B cell (primary cell): ENCODE results near the gene TRMT112. TPM values are rescaled to one million over a fixed set of nuclear protein-coding genes. Genes with fewer than 3 reads are reported as not detected.

Experiments used
- ATAC-seq: fragments of 200-7000 bp; cut with Tn5 transposase; one replicate; pipeline ENCODE4 v1.10.0; 2021; ENCODE audit warnings: low read depth, mild to moderate bottlenecking, moderate number of reproducible peaks, moderate library complexity
- CTCF ChIA-PET: fragments of 350-600 bp; sonication (Branson Sonifier 250); formaldehyde crosslinking; loops from one replicate; lab custom pipeline; 2021; ENCODE audit warnings: antibody characterized with exemption, inconsistent platforms; lab: Charles Lee
- POLR2A ChIA-PET: fragments of 350-600 bp; sonication (Branson Sonifier 250); formaldehyde crosslinking; loops from one replicate; lab custom pipeline; 2021; ENCODE audit warnings: antibody characterized with exemption; lab: Charles Lee
- DNase-seq: peaks from one replicate; pipeline ENCODE4 v3.0.0; 2013
- H2AFZ ChIP-seq: 2 replicates; pipeline ENCODE4 v1.6.1; 2012; ENCODE audit warnings: mild to moderate bottlenecking, low read depth, low read length; ENCODE audit not compliant: insufficient read depth, poor library complexity, severe bottlenecking
- H3K27ac ChIP-seq, 2 donors: 1 replicate in 1 of 2; 2 replicates in 1 of 2; pipeline ENCODE4 v1.5.1; 2012 to 2013; ENCODE audit warnings: low read length in 2 of 2, mild to moderate bottlenecking in 2 of 2, moderate library complexity in 1 of 2
- H3K27me3 ChIP-seq, 4 experiments: fragments of 200-600 bp in 1 of 4; sonication (generic) in 1 of 4; replicated peaks in 1 of 4; 1 replicate in 2 of 4; 2 replicates in 2 of 4; pipeline versions ENCODE4 v1.6.1 to v1.7.0; 2013 to 2016; ENCODE audit warnings: low read length in 3 of 4, mild to moderate bottlenecking in 2 of 4, mixed read lengths in 1 of 4, moderate library complexity in 1 of 4; ENCODE audit not compliant: insufficient read depth in 4 of 4, control insufficient read depth in 3 of 4; ENCODE audit errors: control extremely low read depth in 1 of 4
- H3K36me3 ChIP-seq, 2 experiments: replicated peaks in 1 of 2; 1 replicate in 1 of 2; 2 replicates in 1 of 2; pipeline versions ENCODE4 v1.6.1 to v1.7.1; 2013; ENCODE audit warnings: low read length in 1 of 2; ENCODE audit not compliant: insufficient read depth in 2 of 2, control insufficient read depth in 1 of 2; ENCODE audit errors: control extremely low read depth in 1 of 2, extremely low read depth in 1 of 2
- H3K4me1 ChIP-seq, 2 donors: fragments of 200-600 bp in 1 of 2; sonication (generic) in 1 of 2; 1 replicate in 1 of 2; 2 replicates in 1 of 2; pipeline versions ENCODE4 v1.5.1 to v1.6.1; 2013 to 2017; ENCODE audit warnings: low read length in 2 of 2; ENCODE audit not compliant: control insufficient read depth in 2 of 2, insufficient read depth in 2 of 2
- H3K4me2 ChIP-seq: replicated peaks from 2 replicates; pipeline ENCODE3; 2012; ENCODE audit warnings: mild to moderate bottlenecking, low read depth, low read length; ENCODE audit not compliant: poor library complexity, severe bottlenecking
- H3K4me3 ChIP-seq, 5 experiments: fragments of 200-600 bp in 1 of 5; sonication (generic) in 1 of 5; 1 replicate in 3 of 5; 2 replicates in 2 of 5; pipeline versions ENCODE4 v1.5.1 to v1.7.0; 2011 to 2016; ENCODE audit warnings: low read length in 4 of 5, mild to moderate bottlenecking in 4 of 5, low read depth in 2 of 5, control low read depth in 1 of 5, moderate library complexity in 1 of 5; ENCODE audit not compliant: insufficient read depth in 1 of 5; ENCODE audit errors: control extremely low read depth in 1 of 5, extremely low read depth in 1 of 5
- H3K79me2 ChIP-seq: fragments of 200-600 bp; sonication (generic); one replicate; pipeline ENCODE4 v1.6.0; 2016; ENCODE audit warnings: low read length; ENCODE audit not compliant: control insufficient read depth, insufficient read depth
- H3K9ac ChIP-seq: fragments of 200-600 bp; sonication (generic); 2 replicates; pipeline ENCODE4 v1.6.1; 2017; ENCODE audit warnings: mild to moderate bottlenecking, low read length, moderate library complexity
- H3K9me3 ChIP-seq, 3 donors: one replicate each; pipeline versions ENCODE4 v1.6.1 to v1.7.1; 2013; ENCODE audit warnings: low read length in 2 of 3; ENCODE audit not compliant: control insufficient read depth in 2 of 3, insufficient read depth in 1 of 3; ENCODE audit errors: control extremely low read depth in 1 of 3
- H4K20me1 ChIP-seq: 2 replicates; pipeline ENCODE4 v1.6.0; 2012; ENCODE audit warnings: mild to moderate bottlenecking, low read length; ENCODE audit not compliant: insufficient read depth, control insufficient read depth, poor library complexity, severe bottlenecking
- H3K27ac Mint-ChIP-seq: one replicate; pipeline ENCODE4 v1.8.0; 2021; ENCODE audit warnings: mixed read lengths
- H3K27me3 Mint-ChIP-seq: one replicate; pipeline ENCODE4 v1.8.0; 2021; ENCODE audit warnings: mixed read lengths
- H3K4me1 Mint-ChIP-seq: one replicate; pipeline ENCODE4 v1.8.0; 2021; ENCODE audit warnings: mixed read lengths
- H3K4me3 Mint-ChIP-seq: one replicate; pipeline ENCODE4 v1.8.0; 2021; ENCODE audit warnings: mixed read lengths
- H3K9me3 Mint-ChIP-seq: one replicate; pipeline ENCODE4 v1.8.0; 2022; ENCODE audit warnings: mixed read lengths; ENCODE audit not compliant: insufficient read depth
- EZH2 ChIP-seq: IDR thresholded peaks from 2 replicates; pipeline ENCODE4 v1.6.1; 2012; ENCODE audit warnings: borderline replicate concordance, low read depth, mild to moderate bottlenecking, moderate library complexity, low read length; ENCODE audit not compliant: insufficient read depth, poor library complexity, severe bottlenecking
- WGBS: methylation state at CpG from one replicate; pipeline ENCODE4 v1.1.5; 2013; ENCODE audit warnings: missing lambda C conversion rate; ENCODE audit not compliant: insufficient coverage; 5-methylcytosine and 5-hydroxymethylcytosine counted together
- intact Hi-C: fragments of 100-400 bp; cut with micrococcal nuclease; formaldehyde crosslinking; loops from one replicate; pipeline ENCODE4 v1.10.0; 2022
- polyA plus RNA-seq: library from polyadenylated mRNA; depleted of rRNA; stranded (reverse); fragments of >200 nt; gene quantifications from 2 replicates; pipeline ENCODE4 v1.2.3, GENCODE V29; 2012
- total RNA-seq, 2 donors: library from RNA; stranded (reverse); fragments of 120-200 nt in 1 of 2; gene quantifications; 1 replicate in 1 of 2; 2 replicates in 1 of 2; pipeline versions ENCODE4 v1.2.3 to v1.2.4, GENCODE V29; 2013 to 2022
- TF ChIP-seq, protein P1 (sequence below): fragments of 200-600 bp; IDR thresholded peaks from one replicate; pipeline ENCODE4 v1.8.0; 2022; ENCODE audit warnings: antibody characterized with exemption, mild to moderate bottlenecking

Gene TRMT112
- total and polyA plus RNA-seq, 2 donors (not counting 1 experiment from before 2014, with no cell fraction given): 133 to 231 TPM

DNA sequence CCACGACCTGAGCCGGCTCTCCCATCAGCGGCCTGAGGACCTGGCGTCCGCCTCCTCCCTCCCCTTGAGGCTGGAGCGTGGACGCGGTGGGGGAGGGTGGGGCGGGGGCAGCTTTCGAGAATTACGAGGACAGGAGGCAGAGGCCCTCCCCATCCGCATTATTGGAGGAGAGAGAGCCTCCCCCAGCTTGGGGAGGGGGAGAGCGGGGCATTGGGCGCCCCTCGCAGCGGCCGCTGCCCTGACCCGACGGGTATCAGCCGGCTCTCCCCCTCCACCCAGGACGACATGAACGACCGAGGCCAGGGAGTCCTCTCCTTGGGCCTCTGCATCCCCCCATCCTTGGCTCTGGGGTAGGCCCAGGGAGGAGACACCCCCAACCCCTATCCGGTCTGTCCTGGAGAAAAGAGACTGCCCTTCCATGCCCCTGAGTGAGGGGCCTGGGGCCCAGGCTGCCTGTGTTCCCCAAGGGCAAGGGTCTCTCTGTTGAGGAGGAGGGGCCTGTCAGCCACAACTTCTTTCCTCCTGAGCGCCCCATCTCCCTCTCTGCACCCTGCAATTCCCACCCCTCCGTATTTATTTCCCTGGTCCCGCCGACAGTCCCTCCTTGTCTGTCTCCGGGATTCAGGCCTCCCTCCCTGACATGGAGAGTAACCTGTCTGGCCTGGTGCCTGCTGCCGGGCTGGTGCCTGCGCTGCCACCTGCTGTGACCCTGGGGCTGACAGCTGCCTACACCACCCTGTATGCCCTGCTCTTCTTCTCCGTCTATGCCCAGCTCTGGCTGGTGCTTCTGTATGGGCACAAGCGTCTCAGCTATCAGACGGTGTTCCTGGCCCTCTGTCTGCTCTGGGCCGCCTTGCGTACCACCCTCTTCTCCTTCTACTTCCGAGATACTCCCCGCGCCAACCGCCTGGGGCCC, 31.2 kb downstream of the TRMT112 start:
- H3K27me3 Mint-ChIP-seq: peaks cover 6% of the 10 kb centered on the region
- CTCF ChIA-PET: interaction anchor here (0.6 to 4.6 kb wide), 10 partner anchors 15 to 82 kb away, joined by 3 to 33 read pairs (median 6); partner anchors contain the start of genes CATSPERZ, FERMT3, PLCB3 and PRDX5
- H3K4me3 Mint-ChIP-seq: peak overlapping the region; percentile 88
- POLR2A ChIA-PET: interaction anchor here (1.3 to 5.7 kb wide), 7 partner anchors 14 to 78 kb away, joined by 3 to 67 read pairs (median 6); partner anchors contain the start of genes CATSPERZ, FKBP2, PLCB3 and PRDX5
- intact Hi-C loops: loop anchor here (1.0 to 2.0 kb wide), 7 partner anchors 16 to 101 kb away; partner anchors contain the start of genes DNAJC4, ESRRA, FKBP2 and PPP1R14B
- Histone ChIP-seq H3K4me1 (peaks cover 15 to 19% of the 10 kb centered on the region in 2 donors), H2AFZ (peak overlapping the region; percentile 74), H3K27me3 (peaks cover 0 to 11% (median 5%) of the 10 kb centered on the region in 4 experiments), H3K36me3 (peaks cover 0 to 7% of the 10 kb centered on the region in 2 experiments), H3K79me2 (peaks cover 37% of the 10 kb centered on the region), H3K9ac (peak overlapping the region; percentile 100), H3K4me3 (peak overlapping the region in 4 of 5 experiments; percentile 84 to 97 (median 93)), H3K27ac (peak overlapping the region; percentile 58 to 100), H3K4me2 (peak overlapping the region; percentile 97), H3K9me3 (peaks cover 0 to 5% (median 0%) of the 10 kb centered on the region in 3 donors), H4K20me1 (peaks cover 22% of the 10 kb centered on the region)
- 63% methylated on average over 17 of the region's 40 CpGs for WGBS
- ATAC-seq: no peak
- H3K9me3 Mint-ChIP-seq: no peaks in the 10 kb centered on the region
- H3K27ac Mint-ChIP-seq: peak overlapping the region; percentile 75
- H3K4me1 Mint-ChIP-seq: peaks cover 24% of the 10 kb centered on the region
- DNase-seq: peak; percentile 56
- TF ChIP-seq EZH2: no peak
- TF ChIP-seq, protein P1, sequence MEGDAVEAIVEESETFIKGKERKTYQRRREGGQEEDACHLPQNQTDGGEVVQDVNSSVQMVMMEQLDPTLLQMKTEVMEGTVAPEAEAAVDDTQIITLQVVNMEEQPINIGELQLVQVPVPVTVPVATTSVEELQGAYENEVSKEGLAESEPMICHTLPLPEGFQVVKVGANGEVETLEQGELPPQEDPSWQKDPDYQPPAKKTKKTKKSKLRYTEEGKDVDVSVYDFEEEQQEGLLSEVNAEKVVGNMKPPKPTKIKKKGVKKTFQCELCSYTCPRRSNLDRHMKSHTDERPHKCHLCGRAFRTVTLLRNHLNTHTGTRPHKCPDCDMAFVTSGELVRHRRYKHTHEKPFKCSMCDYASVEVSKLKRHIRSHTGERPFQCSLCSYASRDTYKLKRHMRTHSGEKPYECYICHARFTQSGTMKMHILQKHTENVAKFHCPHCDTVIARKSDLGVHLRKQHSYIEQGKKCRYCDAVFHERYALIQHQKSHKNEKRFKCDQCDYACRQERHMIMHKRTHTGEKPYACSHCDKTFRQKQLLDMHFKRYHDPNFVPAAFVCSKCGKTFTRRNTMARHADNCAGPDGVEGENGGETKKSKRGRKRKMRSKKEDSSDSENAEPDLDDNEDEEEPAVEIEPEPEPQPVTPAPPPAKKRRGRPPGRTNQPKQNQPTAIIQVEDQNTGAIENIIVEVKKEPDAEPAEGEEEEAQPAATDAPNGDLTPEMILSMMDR: no peak
